NCI-H2029 treated with DMSO at 0.1 percent for 48 hours (cell line): Measurements from ENCODE around the gene ACTG2.
"Not testable (repeated sequence)": the region's sequence is repeated elsewhere in the genome, so short reads cannot be mapped to it uniquely, and the experiment has no call there.

Source experiments
- DNase-seq: peaks from one replicate; lab custom pipeline; 2025; lab: John Stamatoyannopoulos, UW

The ACTG2 gene

GRCh38 chr2:73937103-73937885, 44.5 kb downstream of the ACTG2 start:
- no peak for DNase-seq

- no peak for DNase-seq
These were observed 45.1 kb downstream of the ACTG2 start for GRCh38 chr2:73937899-73938298.

- DNase-seq: no peak
These were observed 46.0 kb downstream of the ACTG2 start for GRCh38 chr2:73938718-73939352.

- no peak for DNase-seq
These were observed 46.6 kb downstream of the ACTG2 start for GRCh38 chr2:73939419-73939818.

- not testable (repeated sequence) for DNase-seq
These were observed 47.3 kb downstream of the ACTG2 start for GRCh38 chr2:73940066-73940465.

GRCh38 chr2:73942664-73943063, 49.9 kb downstream of the ACTG2 start:
- DNase-seq: no peak

GRCh38 chr2:73944714-73945113, 51.9 kb downstream of the ACTG2 start:
- no peak for DNase-seq

GRCh38 chr2:73946215-73946614, 53.4 kb downstream of the ACTG2 start:
- DNase-seq: no peak

GRCh38 chr2:73946666-73947065, 53.9 kb downstream of the ACTG2 start:
- DNase-seq: no peak

- no peak for DNase-seq
These were observed 54.7 kb downstream of the ACTG2 start for GRCh38 chr2:73947412-73948018.

GRCh38 chr2:73949802-73950201, 57.0 kb downstream of the ACTG2 start:
- DNase-seq: no peak

- no peak for DNase-seq
These were observed 60.0 kb downstream of the ACTG2 start for GRCh38 chr2:73952499-73953446.

- DNase-seq: no peak
These were observed 63.5 kb downstream of the ACTG2 start for GRCh38 chr2:73956218-73956865.

GRCh38 chr2:73961274-73961673, 68.5 kb downstream of the ACTG2 start:
- no peak for DNase-seq

GRCh38 chr2:73961823-73962615, 69.2 kb downstream of the ACTG2 start:
- DNase-seq: no peak

GRCh38 chr2:73962798-73963197, 70.0 kb downstream of the ACTG2 start:
- no peak for DNase-seq

GRCh38 chr2:73963385-73964120, 70.7 kb downstream of the ACTG2 start:
- no peak for DNase-seq

- no peak for DNase-seq
These were observed 71.4 kb downstream of the ACTG2 start for GRCh38 chr2:73964223-73964622.

GRCh38 chr2:73965053-73965452, 72.2 kb downstream of the ACTG2 start:
- no peak for DNase-seq

GRCh38 chr2:73968357-73968937, 75.6 kb downstream of the ACTG2 start:
- no peak for DNase-seq
